GM23338 (cell line): ENCODE measurements around the gene GIGYF2. TPM values are rescaled to one million over a fixed set of nuclear protein-coding genes. Genes with fewer than 3 reads are reported as not detected.

Experiments
- ATAC-seq: fragments of 200-7000 bp; cut with Tn5 transposase; 3 replicates; pipeline ENCODE4 v1.9.1; 2020
- DNase-seq: peaks from one replicate; pipeline ENCODE4 v3.0.0-alpha.2; 2015; ENCODE audit warnings: low spot score
- H2AFZ ChIP-seq: fragments of 200-600 bp; sonication (generic); 2 replicates; pipeline ENCODE4 v1.8.0; 2016; ENCODE audit warnings: antibody characterized with exemption, mild to moderate bottlenecking, moderate library complexity
- H3F3A ChIP-seq: fragments of 200-600 bp; sonication (generic); replicated peaks from 2 replicates; pipeline ENCODE4 v1.8.0; 2017; ENCODE audit warnings: antibody characterized with exemption, mixed run types, low read depth
- H3K27ac ChIP-seq: fragments of 200-600 bp; sonication (generic); 2 replicates; pipeline ENCODE4 v1.6.1; 2016; ENCODE audit warnings: low read depth
- H3K27me3 ChIP-seq: fragments of 200-600 bp; sonication (generic); 2 replicates; pipeline ENCODE4 v1.8.0; 2016; ENCODE audit warnings: mild to moderate bottlenecking, mixed run types, moderate library complexity; ENCODE audit not compliant: insufficient read depth
- H3K36me3 ChIP-seq: fragments of 200-600 bp; sonication (generic); 2 replicates; pipeline ENCODE4 v1.8.0; 2016; ENCODE audit warnings: mild to moderate bottlenecking; ENCODE audit not compliant: insufficient read depth
- H3K4me1 ChIP-seq: fragments of 200-600 bp; sonication (generic); 2 replicates; pipeline ENCODE4 v1.8.0; 2016; ENCODE audit warnings: mild to moderate bottlenecking, moderate library complexity; ENCODE audit not compliant: insufficient read depth
- H3K4me2 ChIP-seq: fragments of 200-600 bp; sonication (generic); 2 replicates; pipeline ENCODE4 v1.7.1; 2017; ENCODE audit warnings: mixed run types
- H3K4me3 ChIP-seq: fragments of 200-600 bp; sonication (generic); 2 replicates; pipeline ENCODE4 v1.6.1; 2016; ENCODE audit warnings: mixed run types
- H3K79me2 ChIP-seq: fragments of 200-600 bp; sonication (generic); replicated peaks from 2 replicates; pipeline ENCODE4 v1.8.0; 2017; ENCODE audit warnings: mild to moderate bottlenecking; ENCODE audit not compliant: insufficient read depth
- H3K9me2 ChIP-seq: fragments of 200-600 bp; sonication (generic); 2 replicates; pipeline ENCODE4 v1.8.0; 2017; ENCODE audit not compliant: insufficient read depth
- H4K20me1 ChIP-seq: fragments of 200-600 bp; sonication (generic); replicated peaks from 2 replicates; pipeline ENCODE4 v1.8.0; 2017; ENCODE audit warnings: mild to moderate bottlenecking; ENCODE audit not compliant: insufficient read depth
- H3K27ac Mint-ChIP-seq: 2 replicates; pipeline ENCODE4 v1.8.0; 2020; ENCODE audit warnings: inconsistent platforms, mild to moderate bottlenecking, moderate library complexity, mixed read lengths
- H3K27me3 Mint-ChIP-seq: 3 replicates; pipeline ENCODE4 v1.8.0; 2022; ENCODE audit warnings: low read depth, mild to moderate bottlenecking, moderate library complexity, mixed read lengths, inconsistent platforms; ENCODE audit not compliant: insufficient read depth, poor library complexity
- H3K36me3 Mint-ChIP-seq: 3 replicates; pipeline ENCODE4 v1.8.0; 2021; ENCODE audit warnings: low read depth, mild to moderate bottlenecking, inconsistent platforms, moderate library complexity, mixed read lengths
- H3K4me1 Mint-ChIP-seq: 3 replicates; pipeline ENCODE4 v1.8.0; 2020; ENCODE audit warnings: mild to moderate bottlenecking, inconsistent platforms, mixed read lengths
- H3K4me3 Mint-ChIP-seq: 3 replicates; pipeline ENCODE4 v1.8.0; 2021; ENCODE audit warnings: moderate library complexity, mild to moderate bottlenecking, inconsistent platforms, mixed read lengths
- H3K9me3 Mint-ChIP-seq: 3 replicates; pipeline ENCODE4 v1.8.0; 2020; ENCODE audit warnings: moderate library complexity, mild to moderate bottlenecking, inconsistent platforms, mixed read lengths
- ETS1 ChIP-seq: IDR thresholded peaks from 2 replicates; pipeline ENCODE4 v1.6.1; 2016; ENCODE audit warnings: antibody characterized with exemption
- EZH2 ChIP-seq: fragments of 200-600 bp; sonication (generic); IDR thresholded peaks from one replicate; pipeline ENCODE4 v1.8.0; 2017; ENCODE audit warnings: antibody characterized with exemption, mild to moderate bottlenecking, low read depth; ENCODE audit not compliant: unreplicated experiment
- NANOG ChIP-seq: IDR thresholded peaks from 2 replicates; pipeline ENCODE4 v1.6.1; 2016; ENCODE audit warnings: antibody characterized with exemption, borderline replicate concordance
- POLR2AphosphoS5 ChIP-seq: IDR thresholded peaks from 2 replicates; pipeline ENCODE4 v1.6.1; 2016; ENCODE audit warnings: antibody characterized with exemption, low read depth
- STAT1 ChIP-seq: IDR thresholded peaks from one replicate; pipeline ENCODE4 v1.6.1; 2016; ENCODE audit warnings: antibody characterized with exemption; ENCODE audit not compliant: unreplicated experiment
- ZNF114 ChIP-seq: fragments of 250-450 bp; sonication (Bioruptor Pico); IDR thresholded peaks from 2 replicates; pipeline ENCODE4 v1.5.0; 2020; ENCODE audit warnings: mild to moderate bottlenecking, moderate library complexity
- ZNF331 ChIP-seq: fragments of 250-450 bp; sonication (Bioruptor Pico); IDR thresholded peaks from 2 replicates; pipeline ENCODE4 v1.5.0; 2020; ENCODE audit warnings: low read depth, mild to moderate bottlenecking, moderate library complexity
- ZNF462 ChIP-seq: fragments of 250-450 bp; sonication (Bioruptor Pico); IDR thresholded peaks from 2 replicates; pipeline ENCODE4 v1.5.0; 2020; ENCODE audit warnings: mild to moderate bottlenecking, moderate library complexity
- polyA plus RNA-seq: library from polyadenylated mRNA; unstranded; fragments of >200 nt; fragmentation: Nextera tagmentation; extraction: Ambion mirVana; gene quantifications from 2 replicates; pipeline ENCODE4 v1.2.1, GENCODE V29; 2016
- total RNA-seq: library from RNA; depleted of rRNA; stranded (reverse); fragments of >200 nt; shearing (Covaris generic); gene quantifications from 2 replicates; pipeline ENCODE4 v1.2.3, GENCODE V29; 2014
- TF ChIP-seq, protein P1 (sequence below), 2 experiments: fragments of 200-600 bp in 1 of 2; sonication (generic) in 1 of 2; conservative IDR thresholded peaks; 2 replicates each; pipeline versions ENCODE4 v1.5.1 to v1.6.1; 2016 to 2017; ENCODE audit warnings: antibody characterized with exemption in 2 of 2, low read depth in 2 of 2, mild to moderate bottlenecking in 2 of 2, moderate library complexity in 1 of 2

Gene GIGYF2
- total and polyA plus RNA-seq, 2 experiments from 2014 or later = 48.9 to 104 TPM

- Histone ChIP-seq H3K4me2 (no peak overlapping the region), H3K4me1 (no peaks in the 10 kb centered on the region; the same call in 1 of the 2 replicates), H3K9me2 (no peaks in the 10 kb centered on the region), H3K36me3 (no peaks in the 10 kb centered on the region), H3K27me3 (peaks cover 21% of the 10 kb centered on the region), H2AFZ (no peak overlapping the region), H3K27ac (no peak overlapping the region), H3F3A (no peaks in the 10 kb centered on the region), H3K4me3 (no peak overlapping the region), H3K79me2 (no peaks in the 10 kb centered on the region), H4K20me1 (0 out of 2 replicates have a peak, but pooled peaks cover 5% of the 10 kb centered on the region)
- H3K4me3 Mint-ChIP-seq = no peak overlapping the region
- ATAC-seq (no peak), DNase-seq (no peak)
- H3K36me3 Mint-ChIP-seq = no peaks in the 10 kb centered on the region
- peaks cover 31% of the 10 kb centered on the region for H3K27me3 Mint-ChIP-seq
- no peaks in the 10 kb centered on the region for H3K9me3 Mint-ChIP-seq
- no peak overlapping the region for H3K27ac Mint-ChIP-seq
- H3K4me1 Mint-ChIP-seq = peaks cover 12% of the 10 kb centered on the region
- no peak for TF ChIP-seq ZNF331
Observed at GRCh38 chr2:232872826-232873225, 175.7 kb downstream of the GIGYF2 start.

GRCh38 chr2:232873292-232873908, 176.3 kb downstream of the GIGYF2 start:
- ATAC-seq (no peak), DNase-seq (no peak)
- H3K4me3 Mint-ChIP-seq = no peak overlapping the region
- Histone ChIP-seq H3K4me1 (no peaks in the 10 kb centered on the region; the same call in 1 of the 2 replicates), H3K4me3 (no peak overlapping the region), H3K36me3 (no peaks in the 10 kb centered on the region), H3F3A (no peaks in the 10 kb centered on the region), H3K79me2 (no peaks in the 10 kb centered on the region), H4K20me1 (0 out of 2 replicates have a peak, but pooled peaks cover 5% of the 10 kb centered on the region), H3K27ac (no peak overlapping the region), H3K9me2 (no peaks in the 10 kb centered on the region), H3K27me3 (peaks cover 25% of the 10 kb centered on the region), H2AFZ (no peak overlapping the region), H3K4me2 (no peak overlapping the region)
- H3K27ac Mint-ChIP-seq = no peak overlapping the region
- H3K9me3 Mint-ChIP-seq = no peaks in the 10 kb centered on the region
- H3K36me3 Mint-ChIP-seq = no peaks in the 10 kb centered on the region
- H3K27me3 Mint-ChIP-seq = peaks cover 32% of the 10 kb centered on the region
- peaks cover 12% of the 10 kb centered on the region for H3K4me1 Mint-ChIP-seq
- TF ChIP-seq STAT1 (no peak), EZH2 (no peak), ZNF462 (CRISPR knock-in tag) (no peak), ZNF114 (CRISPR knock-in tag) (no peak), NANOG (no peak), POLR2AphosphoS5 (no peak), ZNF331 (no peak), ETS1 (no peak)
- TF ChIP-seq, protein P1, sequence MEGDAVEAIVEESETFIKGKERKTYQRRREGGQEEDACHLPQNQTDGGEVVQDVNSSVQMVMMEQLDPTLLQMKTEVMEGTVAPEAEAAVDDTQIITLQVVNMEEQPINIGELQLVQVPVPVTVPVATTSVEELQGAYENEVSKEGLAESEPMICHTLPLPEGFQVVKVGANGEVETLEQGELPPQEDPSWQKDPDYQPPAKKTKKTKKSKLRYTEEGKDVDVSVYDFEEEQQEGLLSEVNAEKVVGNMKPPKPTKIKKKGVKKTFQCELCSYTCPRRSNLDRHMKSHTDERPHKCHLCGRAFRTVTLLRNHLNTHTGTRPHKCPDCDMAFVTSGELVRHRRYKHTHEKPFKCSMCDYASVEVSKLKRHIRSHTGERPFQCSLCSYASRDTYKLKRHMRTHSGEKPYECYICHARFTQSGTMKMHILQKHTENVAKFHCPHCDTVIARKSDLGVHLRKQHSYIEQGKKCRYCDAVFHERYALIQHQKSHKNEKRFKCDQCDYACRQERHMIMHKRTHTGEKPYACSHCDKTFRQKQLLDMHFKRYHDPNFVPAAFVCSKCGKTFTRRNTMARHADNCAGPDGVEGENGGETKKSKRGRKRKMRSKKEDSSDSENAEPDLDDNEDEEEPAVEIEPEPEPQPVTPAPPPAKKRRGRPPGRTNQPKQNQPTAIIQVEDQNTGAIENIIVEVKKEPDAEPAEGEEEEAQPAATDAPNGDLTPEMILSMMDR (conservative IDR thresholded peaks at IDR 0.05; ENCODE audit: low read depth in 2 of 2) = no peak
